CD4-positive, alpha-beta T cell treated with Interleukin-21 for 1 hour (primary cell): Measurements from ENCODE around the gene ARHGEF17.

ENCODE experiments used
- DNase-seq: peaks from one replicate; pipeline ENCODE4 v3.0.0-alpha.2; 2020

Gene ARHGEF17

DNA sequence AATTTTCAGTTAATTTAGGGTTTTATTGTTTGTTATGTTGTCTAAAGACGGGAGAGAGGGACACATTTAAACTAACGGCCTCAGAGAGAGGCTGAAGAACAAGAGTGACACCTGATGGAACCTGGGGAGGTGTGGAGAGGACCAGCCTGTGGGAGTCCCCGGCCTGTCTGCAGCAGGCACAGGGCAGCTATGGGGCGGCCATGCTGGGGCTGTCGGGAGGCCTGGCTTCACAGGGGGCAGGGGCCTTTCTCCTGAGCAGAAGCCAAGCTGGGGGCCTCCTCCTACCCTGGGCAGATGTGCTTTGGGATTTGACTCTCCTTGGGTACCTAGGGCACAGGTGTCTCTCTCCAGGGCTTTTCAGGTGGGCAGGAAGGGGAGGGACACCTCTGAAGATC lies 90.1 kb downstream of the ARHGEF17 start:
- no peak for DNase-seq

- no peak for DNase-seq
These were observed 90.6 kb downstream of the ARHGEF17 start for GRCh38 chr11:73398721-73399120.

GRCh38 chr11:73399159-73399590 lies 91.1 kb downstream of the ARHGEF17 start:
- no peak for DNase-seq

DNA sequence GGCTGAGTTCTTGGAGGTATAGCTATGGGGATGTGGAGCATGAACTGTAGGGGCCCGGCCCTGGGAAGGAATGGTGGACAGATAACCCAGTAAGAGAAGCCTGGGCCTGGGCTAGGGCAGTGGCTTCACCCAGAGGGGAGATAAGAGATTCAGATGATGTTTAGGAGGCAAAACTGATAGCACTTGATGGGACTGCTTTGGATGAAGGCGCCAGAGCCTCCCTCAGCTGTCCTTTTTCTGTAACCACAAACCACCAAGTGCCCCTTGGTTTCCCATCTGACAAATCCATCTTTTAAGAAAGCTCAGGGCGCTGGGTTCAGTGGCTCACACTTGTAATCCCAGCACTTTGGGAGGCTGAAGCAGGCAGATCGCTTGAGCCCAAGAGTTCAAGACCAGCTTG lies 91.6 kb downstream of the ARHGEF17 start:
- DNase-seq, result no peak

DNA sequence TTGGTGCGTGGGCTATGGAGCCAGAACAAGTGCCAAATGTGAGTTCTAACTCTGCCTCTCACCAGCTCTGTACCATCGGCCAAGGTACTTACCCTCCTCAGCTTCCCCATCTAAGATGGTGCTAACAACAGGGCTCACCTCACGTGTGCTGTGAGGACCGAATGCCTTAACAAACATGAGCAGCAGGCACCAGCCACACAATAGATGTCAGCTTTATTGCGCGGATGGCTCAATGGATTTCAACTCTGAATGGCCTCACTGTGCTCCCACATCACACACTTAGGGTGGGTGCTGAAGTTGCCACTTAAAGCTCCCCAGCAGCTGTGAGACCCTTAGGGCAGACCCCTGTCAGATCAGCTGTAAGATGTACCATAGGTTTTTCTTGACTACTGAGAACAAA lies 92.2 kb downstream of the ARHGEF17 start:
- DNase-seq, result no peak

DNA sequence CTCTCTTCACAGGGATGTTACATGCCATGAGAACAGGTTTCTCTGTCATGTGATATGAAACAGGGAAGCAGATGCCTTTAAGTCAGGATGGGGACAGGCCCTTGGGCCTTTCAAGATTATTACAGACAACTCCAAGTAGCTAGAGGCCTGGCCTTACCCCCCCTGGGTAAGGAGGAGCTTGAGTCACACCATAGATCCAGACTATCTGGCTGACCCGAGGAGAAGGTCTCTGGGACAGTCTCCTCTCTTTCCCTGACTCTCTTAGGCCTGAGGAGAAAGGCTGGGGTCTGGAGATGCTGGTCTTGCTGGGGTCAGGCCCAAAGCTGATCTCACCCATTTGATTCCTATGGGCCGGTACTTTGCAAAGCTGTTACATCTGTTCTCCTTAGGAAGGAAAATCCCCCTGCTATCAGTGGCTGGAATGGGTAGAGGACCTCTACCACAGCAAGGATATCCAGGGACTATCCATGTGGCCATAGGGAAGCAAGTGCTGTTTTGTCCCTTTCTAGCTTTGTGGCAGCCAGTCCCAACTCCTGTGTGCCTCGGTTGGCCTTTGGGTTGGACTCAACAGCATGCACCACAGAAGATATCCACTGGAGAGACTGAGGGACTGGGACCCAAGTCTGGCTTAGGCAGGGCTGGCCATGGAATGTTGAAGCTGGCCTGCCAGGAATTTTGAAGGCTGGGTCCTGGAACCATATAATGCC lies 93.3 kb downstream of the ARHGEF17 start:
- DNase-seq, result no peak

- no peak for DNase-seq
These were observed 94.1 kb downstream of the ARHGEF17 start for GRCh38 chr11:73401924-73402833.

DNA sequence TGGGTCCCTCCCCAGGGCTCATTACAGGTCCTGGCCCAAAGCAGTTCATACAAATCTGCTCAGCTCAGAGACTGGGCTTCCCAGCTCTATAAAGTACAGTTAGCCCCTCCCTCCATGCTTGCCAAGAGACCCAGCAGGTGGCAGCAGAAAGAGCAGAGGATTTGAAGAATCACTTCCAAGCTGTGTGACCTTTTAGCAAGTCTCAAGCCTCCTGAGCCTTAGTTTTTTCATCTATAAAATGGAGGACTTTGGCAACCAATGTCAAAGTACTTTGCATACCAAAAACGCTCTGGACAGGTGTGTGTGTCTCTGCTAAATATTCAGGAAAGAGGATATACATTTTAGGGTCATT lies 94.7 kb downstream of the ARHGEF17 start:
- DNase-seq, result no peak

DNA sequence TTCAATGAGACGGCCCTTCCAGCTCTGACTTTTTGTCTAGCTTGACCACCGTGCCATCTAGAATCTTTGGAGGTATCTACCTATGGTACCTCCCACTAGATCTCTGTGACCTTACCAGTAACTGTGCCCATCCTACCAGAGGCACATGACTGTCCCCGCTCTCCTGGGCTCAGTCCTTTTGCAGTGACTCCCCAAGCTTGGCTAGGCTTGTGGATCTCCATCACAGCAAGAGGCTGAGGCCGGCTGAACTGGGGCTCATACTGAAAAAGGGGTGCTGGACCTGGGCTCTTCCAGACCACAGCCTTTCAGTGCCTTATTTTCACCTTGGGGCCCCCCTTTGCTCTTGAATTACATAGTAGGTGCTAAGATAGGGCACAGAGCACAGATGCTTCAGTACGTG lies 95.5 kb downstream of the ARHGEF17 start:
- no peak for DNase-seq

DNA sequence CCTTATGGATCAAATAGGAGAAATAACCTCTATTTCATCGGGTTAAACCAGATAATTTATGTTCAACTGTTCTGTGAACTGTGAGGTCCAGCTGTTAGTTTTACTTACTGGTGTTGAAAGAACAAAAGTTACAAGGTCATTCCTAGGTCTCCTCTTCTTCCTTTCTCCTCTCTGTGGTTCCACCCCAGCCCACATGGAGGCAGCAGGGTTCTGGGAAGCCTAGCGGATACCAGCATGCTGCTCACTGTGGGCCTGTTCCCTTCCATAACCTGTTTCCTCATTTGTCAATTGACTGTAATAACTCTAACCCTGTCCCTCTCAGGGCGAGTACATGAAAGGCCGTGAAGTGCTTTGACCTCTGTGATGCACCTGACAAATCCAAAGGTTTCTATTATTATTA lies 96.0 kb downstream of the ARHGEF17 start:
- DNase-seq, result no peak

GRCh38 chr11:73404506-73405145 lies 96.5 kb downstream of the ARHGEF17 start:
- no peak for DNase-seq

- no peak for DNase-seq
These were observed 97.1 kb downstream of the ARHGEF17 start for GRCh38 chr11:73405146-73405510.

DNA sequence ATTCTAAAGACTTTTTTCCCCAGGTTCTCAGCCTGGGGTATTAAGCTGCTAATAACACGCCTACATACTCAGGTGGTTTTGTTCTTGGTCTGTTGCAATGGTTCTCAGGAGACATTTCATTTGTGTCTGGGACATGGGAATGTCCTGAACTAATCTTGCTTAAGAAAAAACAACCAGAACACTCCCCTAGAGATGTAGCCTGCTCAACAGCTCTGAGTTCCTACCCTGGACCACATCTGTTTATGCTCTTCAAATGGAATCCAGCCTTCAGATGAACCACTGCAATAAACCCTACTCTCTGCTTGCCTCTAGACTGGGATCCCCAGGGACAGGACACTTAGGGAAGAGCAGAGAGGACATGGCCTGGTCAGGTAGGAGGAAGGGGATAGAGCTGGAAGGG lies 98.1 kb downstream of the ARHGEF17 start:
- no peak for DNase-seq

DNA sequence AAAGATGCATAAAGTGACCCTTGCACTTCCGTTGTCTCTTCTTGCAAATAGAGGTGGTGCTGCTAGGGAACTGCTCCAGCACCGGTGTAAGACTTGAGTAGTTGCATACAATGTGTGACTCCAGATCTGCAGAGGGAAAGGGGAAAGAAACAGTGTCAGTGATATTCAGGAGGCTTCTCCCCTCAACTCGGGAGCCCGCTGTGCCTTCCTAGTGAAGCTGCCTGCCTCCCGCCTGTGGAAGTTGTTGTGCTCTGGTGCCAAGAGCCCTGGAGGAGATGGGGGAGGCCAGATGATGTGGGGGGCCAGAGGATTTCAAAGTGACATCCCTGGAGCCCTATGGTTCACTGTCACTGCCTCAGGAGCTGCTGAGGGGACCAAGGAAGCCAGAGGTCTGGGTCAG lies 98.5 kb downstream of the ARHGEF17 start:
- no peak for DNase-seq

DNA sequence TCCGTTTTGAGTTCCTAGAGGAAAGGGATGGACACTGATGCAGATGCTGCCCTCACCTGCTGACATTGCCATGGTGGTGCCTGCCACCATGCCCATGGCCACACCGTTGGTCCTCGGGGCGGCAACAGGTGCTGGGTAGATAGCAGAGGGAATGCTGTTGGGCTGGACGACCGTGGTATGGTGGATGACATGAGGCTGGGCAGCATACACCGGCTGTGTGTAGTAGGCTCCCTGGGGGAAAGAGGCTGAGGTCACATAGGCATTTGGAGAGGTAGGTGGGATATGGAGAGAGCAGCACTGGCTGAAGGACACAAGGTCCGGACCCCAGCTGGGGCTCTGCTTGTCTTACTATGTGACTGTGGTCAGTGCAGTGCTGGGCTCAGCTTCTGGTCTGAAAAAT lies 101.4 kb downstream of the ARHGEF17 start:
- DNase-seq, result no peak

GRCh38 chr11:73410627-73411026 lies 102.6 kb downstream of the ARHGEF17 start:
- DNase-seq, result no peak

DNA sequence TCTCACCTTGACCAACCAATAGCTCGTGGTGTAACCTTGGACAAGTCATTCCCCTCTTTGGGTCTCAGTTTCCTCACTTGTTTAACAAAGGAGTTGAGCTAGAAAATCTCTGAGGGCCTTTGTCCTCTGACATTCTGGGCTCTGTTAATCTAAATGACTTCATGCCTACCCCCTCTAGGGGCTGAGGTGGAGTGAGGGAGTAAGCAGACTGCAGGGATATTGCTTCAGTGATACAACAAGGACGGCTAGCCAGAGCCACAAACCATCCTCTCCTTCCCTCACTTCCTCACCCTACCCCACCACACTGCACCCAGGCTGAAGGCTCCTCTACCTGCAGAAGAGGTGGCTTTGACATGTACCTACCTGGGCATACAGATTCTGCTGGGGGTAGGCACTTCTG lies 103.0 kb downstream of the ARHGEF17 start:
- DNase-seq, result no peak

DNA sequence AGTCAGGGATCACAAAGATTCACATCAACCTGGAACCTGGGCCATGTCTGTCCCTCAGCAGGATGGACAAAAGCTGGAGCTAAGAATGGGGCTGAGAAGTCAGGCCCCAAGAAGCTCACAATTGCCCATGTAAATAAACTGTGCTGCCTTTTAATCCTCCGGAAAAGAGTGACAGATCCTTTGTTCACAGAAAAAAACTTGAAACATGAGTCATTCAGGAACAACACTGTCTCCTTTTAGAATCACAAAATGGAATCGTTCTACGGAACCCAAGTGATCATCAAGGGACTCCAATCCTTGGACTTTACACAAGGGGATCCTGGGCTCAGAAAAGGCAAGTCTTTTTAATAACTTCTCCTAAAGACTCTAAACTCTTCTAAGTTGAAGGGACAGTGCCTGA lies 104.2 kb downstream of the ARHGEF17 start:
- no peak for DNase-seq

GRCh38 chr11:73413256-73413655 lies 105.2 kb downstream of the ARHGEF17 start:
- DNase-seq, result no peak

- DNase-seq, result no peak
These were observed 107.0 kb downstream of the ARHGEF17 start for GRCh38 chr11:73414977-73415651.

- DNase-seq, result no peak
These were observed 108.0 kb downstream of the ARHGEF17 start for GRCh38 chr11:73415854-73416615.

- no peak for DNase-seq
These were observed 108.7 kb downstream of the ARHGEF17 start for GRCh38 chr11:73416786-73417185.
